Suprapubic skin (tissue), 3 donors: ENCODE measurements around the gene RPL31.

Experiments
- CTCF ChIP-seq, 2 donors: fragments of 200-600 bp in 1 of 2; fragments of 450-650 bp in 1 of 2; sonication (generic) in 1 of 2; IDR thresholded peaks; one replicate each; pipeline ENCODE4 v1.5.1; 2016 to 2019; ENCODE audit warnings: antibody characterized with exemption in 2 of 2, mild to moderate bottlenecking in 1 of 2, moderate library complexity in 1 of 2
- POLR2AphosphoS5 ChIP-seq, 3 donors: sonication (generic); formaldehyde crosslinking; IDR thresholded peaks; one replicate each; pipeline ENCODE4 v1.6.1; 2017; ENCODE audit warnings: antibody characterized with exemption in 3 of 3

DNA sequence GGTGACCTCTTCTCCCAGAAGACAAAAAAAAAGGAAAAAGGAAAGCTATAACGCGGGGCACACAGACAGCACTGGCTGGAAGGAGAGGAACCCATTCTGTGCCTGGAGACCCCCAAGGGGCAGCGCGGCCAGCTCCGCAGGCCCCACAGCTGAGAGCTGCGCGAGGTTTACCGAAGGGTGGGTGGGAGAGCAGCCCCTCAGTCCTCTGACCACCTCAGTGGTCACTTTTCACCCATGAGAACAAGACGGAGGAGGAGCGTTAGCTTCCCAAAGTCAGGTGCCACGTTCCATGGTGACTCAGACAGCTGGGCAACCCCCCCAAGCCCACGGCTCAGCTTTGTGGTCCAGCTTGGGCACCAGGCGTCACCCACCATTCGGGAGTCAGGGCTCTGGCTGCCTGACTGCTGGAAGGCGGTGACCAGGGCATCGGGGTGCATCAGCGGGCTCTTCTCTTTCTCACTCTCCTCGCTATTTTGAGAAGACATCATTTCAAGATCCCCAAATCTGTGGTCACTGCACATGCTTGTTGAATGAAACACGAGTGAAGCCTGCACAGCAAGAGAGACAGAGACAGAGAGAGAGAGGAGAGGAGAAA, 35.2 kb downstream of the RPL31 start:
- TF ChIP-seq CTCF (IDR thresholded peaks at IDR 0.05) (no peak), POLR2AphosphoS5 (IDR thresholded peaks at IDR 0.05) (no peak)
